Stimulated activated CD4-positive, alpha-beta T cell treated with anti-CD3 and anti-CD28 coated beads, TNF-alpha, amount 100 ng/mL, for 48 hours (primary cell): ENCODE results near the gene TMEM258.
A peak's percentile ranks its signal among the peaks of the same experiment; 100 is the strongest.

Source experiments
- DNase-seq, 3 donors: peaks; one replicate each; pipeline ENCODE4 v3.0.0-alpha.2; 2020; ENCODE audit warnings: low read depth in 3 of 3

TMEM258 gene

GRCh38 chr11:61792310-61793082 lies at the start of gene TMEM258, which contains the start of gene FEN1:
Gene TMEM258 (minus strand): TSS chr11:61792599. CDS start chr11:61792558, 41 bp downstream.
Gene FEN1 (plus strand): TSS chr11:61792911. CDS start chr11:61795362, 2,451 bp downstream.
- DNase-seq: peak; percentile 76 to 85 (median 80)

GRCh38 chr11:61841636-61842527 lies 49.5 kb upstream of the TMEM258 start:
- no peak for DNase-seq

GRCh38 chr11:61840371-61840770 lies 48.0 kb upstream of the TMEM258 start:
- no peak for DNase-seq

GRCh38 chr11:61839742-61840141 lies 47.3 kb upstream of the TMEM258 start:
- no peak for DNase-seq

- no peak for DNase-seq
These were observed 46.5 kb upstream of the TMEM258 start for GRCh38 chr11:61838921-61839320.

GRCh38 chr11:61838501-61838900 lies 46.1 kb upstream of the TMEM258 start:
- DNase-seq: no peak

- DNase-seq: no peak
These were observed 45.1 kb upstream of the TMEM258 start for GRCh38 chr11:61837411-61838005.

GRCh38 chr11:61836193-61836592 lies 43.8 kb upstream of the TMEM258 start:
- no peak for DNase-seq

GRCh38 chr11:61834278-61835048 lies 42.1 kb upstream of the TMEM258 start:
- DNase-seq: peak in 2 of 3 donors; percentile 34 to 36

- no peak for DNase-seq
These were observed 41.5 kb upstream of the TMEM258 start for GRCh38 chr11:61833926-61834277.

- no peak for DNase-seq
These were observed 41.1 kb upstream of the TMEM258 start for GRCh38 chr11:61833471-61833870.

- DNase-seq: no peak
These were observed 40.4 kb upstream of the TMEM258 start for GRCh38 chr11:61832754-61833153.

- DNase-seq: no peak
These were observed 39.8 kb upstream of the TMEM258 start for GRCh38 chr11:61832207-61832606.

- DNase-seq: no peak
These were observed 38.1 kb upstream of the TMEM258 start for GRCh38 chr11:61830237-61831105.

- DNase-seq: no peak
These were observed 37.4 kb upstream of the TMEM258 start for GRCh38 chr11:61829806-61830205.

- DNase-seq: peak in 2 of 3 donors; percentile 13 to 22
These were observed 36.4 kb upstream of the TMEM258 start for GRCh38 chr11:61828629-61829407.

- no peak for DNase-seq
These were observed 35.9 kb upstream of the TMEM258 start for GRCh38 chr11:61828379-61828628.

GRCh38 chr11:61827571-61828378 lies 35.4 kb upstream of the TMEM258 start, which contains the start of gene FADS2:
Gene FADS2 (plus strand): TSS chr11:61828300. CDS start chr11:61828391, 91 bp downstream.
- DNase-seq: peak; percentile 46 to 76 (median 56)
